ENCODE measurements around the gene KRTAP1-1. TPM values are rescaled to one million over a fixed set of nuclear protein-coding genes. Genes with fewer than 3 reads are reported as not detected.
"Not testable (repeated sequence)": the region's sequence is repeated elsewhere in the genome, so short reads cannot be mapped to it uniquely, and the experiment has no call there.

The KRTAP1-1 gene
- total and polyA plus RNA-seq, 2 of the 8 experiments (the other 6 are each of a cell fraction or from before 2014, with no cell fraction given), result not detected

DNA sequence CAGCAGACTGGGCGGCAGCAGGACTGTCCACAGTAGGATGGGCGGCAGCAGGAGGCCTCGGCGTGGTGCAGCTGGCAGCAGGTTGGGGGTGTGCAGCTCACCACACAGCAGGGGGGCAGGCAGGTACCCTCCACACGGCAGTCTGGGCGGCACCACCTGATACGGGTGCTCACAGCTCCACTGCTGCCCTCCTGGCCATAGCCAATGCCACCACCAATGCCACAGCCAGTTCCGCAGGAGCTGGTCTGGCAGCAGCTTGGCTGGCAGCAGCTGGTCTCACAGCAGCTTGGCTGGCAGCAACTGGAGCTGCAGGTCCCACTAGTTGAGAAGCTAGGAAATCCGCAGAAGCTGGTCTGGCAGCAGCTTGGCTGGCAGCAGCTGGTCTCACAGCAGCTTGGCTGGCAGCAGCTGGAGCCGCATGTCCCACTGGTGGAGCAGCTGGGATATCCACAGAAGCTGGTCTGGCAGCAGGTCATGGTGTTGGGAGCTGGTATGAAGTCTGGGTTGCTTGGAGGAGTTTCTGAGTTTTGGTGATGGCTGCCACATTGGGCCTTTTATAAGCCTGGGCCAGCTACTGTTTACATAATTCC, 6.8 kb downstream of the KRTAP1-1 start, which contains the start of gene KRTAP1-3:
KRTAP1-3 (minus strand) TSS at position 529 of the 590 bp plus-strand sequence; CDS start at position 476, 53 bp downstream.
- not testable (repeated sequence) for FAIRE-seq

More for the DNA sequence above, 6.8 kb downstream of the KRTAP1-1 start, which contains the start of gene KRTAP1-3:
- H2AFZ ChIP-seq (ENCODE audit: low read length); H2BK120ac ChIP-seq (replicated peaks; ENCODE audit: low read depth, low read length); H3K56ac ChIP-seq (replicated peaks; ENCODE audit: insufficient read length, low read depth, low read length); H3K14ac ChIP-seq (ENCODE audit: insufficient read length); H3K18ac ChIP-seq (ENCODE audit: extremely low read depth, low read length); H2BK20ac ChIP-seq (ENCODE audit: low read length); H2BK5ac ChIP-seq (ENCODE audit: low read depth, low read length); H3K4me3 ChIP-seq (ENCODE audit: extremely low read depth in 1 of 4, insufficient read depth in 2 of 4, low read depth in 3 of 4, low read length in 4 of 4); H3K4me1 ChIP-seq (replicated peaks in 1 of 4; ENCODE audit: control insufficient read depth in 3 of 4, insufficient read depth in 4 of 4, low read length in 3 of 4); H2BK12ac ChIP-seq (ENCODE audit: low read depth, low read length); H3K27ac ChIP-seq (ENCODE audit: low read depth, low read length); H3K23me2 ChIP-seq (ENCODE audit: low read depth, low read length); H3K79me1 ChIP-seq (ENCODE audit: low read depth, low read length); H3K4ac ChIP-seq (replicated peaks; ENCODE audit: insufficient read length, low read depth, low read length); DNase-seq (ENCODE audit: low read depth in 1 of 2, low spot score in 2 of 2); H4K20me1 ChIP-seq (replicated peaks in 1 of 2; ENCODE audit: control insufficient read depth in 1 of 2, insufficient read depth in 2 of 2, low read length in 2 of 2); POLR2A ChIA-PET (ENCODE audit: partially characterized antibody); H4K91ac ChIP-seq (replicated peaks; ENCODE audit: insufficient read length, low read length); H3K4me2 ChIP-seq (ENCODE audit: insufficient read depth in 1 of 2, low read depth in 2 of 2, low read length in 2 of 2); H3K36me3 ChIP-seq (ENCODE audit: control insufficient read depth in 2 of 4, insufficient read depth in 4 of 4, low read length in 3 of 4); H2AK5ac ChIP-seq (ENCODE audit: low read depth, low read length); H3K9me3 ChIP-seq (ENCODE audit: insufficient read depth in 2 of 2, low read depth in 1 of 2, low read length in 1 of 2); H3K79me2 ChIP-seq (ENCODE audit: control insufficient read depth in 1 of 2, insufficient read depth in 2 of 2, low read length in 2 of 2); H3K23ac ChIP-seq (ENCODE audit: insufficient read length); H3K9ac ChIP-seq (replicated peaks in 1 of 4; ENCODE audit: extremely low read depth in 1 of 4, low read depth in 3 of 4, low read length in 3 of 4); H3K27me3 ChIP-seq (replicated peaks in 1 of 4; ENCODE audit: control insufficient read depth in 3 of 4, extremely low read depth in 1 of 4, insufficient read depth in 3 of 4, low read length in 3 of 4); H4K8ac ChIP-seq (ENCODE audit: extremely low read depth, insufficient read depth, low read length); H4K5ac ChIP-seq (ENCODE audit: insufficient read length, low read depth, low read length); H2BK15ac ChIP-seq (ENCODE audit: low read length): not testable (repeated sequence)
- CTCF ChIA-PET (ENCODE audit: partially characterized antibody), result interaction anchor here (1.1 kb wide), 1 partner anchor 288 kb away, joined by 3 read pairs; no protein-coding TSS in a partner anchor
- WGBS, 2 experiments (ENCODE audit: extremely low coverage in 1 of 2, insufficient coverage in 1 of 2, insufficient read length in 1 of 2, insufficient replicate concordance in 2 of 2, low coverage in 1 of 2, low lambda C conversion rate in 2 of 2, missing lambda C conversion rate in 1 of 2), result 88% methylated on average over 7 of the region's 10 CpGs; no CpG with 5 or more reads in 1 of the 2 experiments

Data from H1 (cell line).